ENCODE measurements around the gene PHC2.
A peak's percentile ranks its signal among the peaks of the same experiment; 100 is the strongest.
"Not testable (repeated sequence)": the region's sequence is repeated elsewhere in the genome, so short reads cannot be mapped to it uniquely, and the experiment has no call there.

PHC2 gene

DNA sequence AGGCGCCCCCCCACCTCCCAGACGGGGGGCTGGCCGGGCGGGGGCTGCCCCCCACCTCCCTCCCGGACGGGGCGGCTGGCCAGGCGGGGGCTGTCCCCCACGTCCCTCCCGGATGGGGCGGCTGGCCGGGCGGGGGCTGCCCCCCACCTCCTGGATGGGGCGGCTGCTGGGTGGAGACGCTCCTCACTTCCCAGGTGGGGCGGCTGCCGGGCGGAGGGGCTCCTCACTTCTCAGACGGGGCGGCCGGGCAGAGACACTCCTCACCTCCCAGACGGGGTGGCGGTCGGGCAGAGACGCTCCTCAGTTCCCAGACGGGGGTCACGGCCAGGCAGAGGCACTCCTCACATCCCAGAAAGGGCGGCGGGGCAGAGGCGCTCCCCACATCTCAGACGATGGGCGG is 121.5 kb downstream of the PHC2 start:
- in situ Hi-C loops (cut with MboI; ENCODE audit: low pct_unique_long_range_greater_than_20kb, low sequenced_read_pairs); DNase-seq: not testable (repeated sequence)

- in situ Hi-C loops (cut with MboI; ENCODE audit: low pct_unique_long_range_greater_than_20kb, low sequenced_read_pairs) = no loop called here
Observed at GRCh38 chr1:33307494-33307864, 123.4 kb downstream of the PHC2 start.

GRCh38 chr1:33306653-33307493 is 124.0 kb downstream of the PHC2 start:
- DNase-seq = no peak
- in situ Hi-C loops (cut with MboI; ENCODE audit: low pct_unique_long_range_greater_than_20kb, low sequenced_read_pairs) = no loop called here

More at GRCh38 chr1:33307494-33307864, 123.4 kb downstream of the PHC2 start:
- no peak for DNase-seq

DNA sequence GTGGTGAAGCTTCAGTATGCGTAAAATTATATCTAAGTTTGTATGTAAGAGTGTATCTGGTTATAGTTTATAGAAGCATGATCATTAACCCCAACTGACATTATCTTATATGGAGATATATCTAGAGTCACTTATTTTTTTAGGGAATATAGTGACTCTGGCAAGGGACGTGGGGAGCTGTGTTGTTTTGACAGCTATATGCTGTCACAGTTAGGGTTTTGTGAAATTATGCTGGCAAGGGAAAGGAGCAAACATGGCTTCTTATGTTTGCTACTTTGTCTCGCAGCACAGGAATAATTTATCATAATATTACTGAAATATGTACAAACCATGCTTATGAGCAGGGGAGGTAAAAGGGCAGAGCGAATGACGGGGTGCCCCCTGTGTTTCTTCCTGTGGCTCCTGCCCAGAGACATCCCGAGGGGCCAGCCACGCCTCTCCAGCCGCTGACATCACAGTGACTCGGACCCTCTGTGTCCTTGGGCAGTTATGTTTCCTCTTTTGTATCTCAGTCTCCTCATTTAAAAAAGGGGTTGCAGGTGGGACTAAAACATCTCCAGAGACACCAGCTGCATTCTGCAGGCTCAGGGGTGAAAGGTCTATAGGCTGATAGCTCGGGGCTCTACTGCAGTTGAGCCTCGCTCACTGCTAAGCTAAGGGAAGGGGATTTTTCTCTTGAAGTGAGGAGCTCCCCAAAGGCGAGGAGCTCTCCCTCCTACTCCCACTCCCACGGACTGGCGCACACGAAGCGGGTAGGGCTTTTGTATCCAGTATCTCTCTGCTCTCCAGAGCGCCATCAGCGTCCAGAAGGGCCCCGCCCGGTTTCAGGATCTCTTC is 124.9 kb downstream of the PHC2 start:
- no peak for DNase-seq
- in situ Hi-C loops (cut with MboI; ENCODE audit: low pct_unique_long_range_greater_than_20kb, low sequenced_read_pairs) = no loop called here

- in situ Hi-C loops (cut with MboI; ENCODE audit: low pct_unique_long_range_greater_than_20kb, low sequenced_read_pairs) = no loop called here
- no peak for DNase-seq
Observed at GRCh38 chr1:33305016-33305415, 125.9 kb downstream of the PHC2 start.

DNA sequence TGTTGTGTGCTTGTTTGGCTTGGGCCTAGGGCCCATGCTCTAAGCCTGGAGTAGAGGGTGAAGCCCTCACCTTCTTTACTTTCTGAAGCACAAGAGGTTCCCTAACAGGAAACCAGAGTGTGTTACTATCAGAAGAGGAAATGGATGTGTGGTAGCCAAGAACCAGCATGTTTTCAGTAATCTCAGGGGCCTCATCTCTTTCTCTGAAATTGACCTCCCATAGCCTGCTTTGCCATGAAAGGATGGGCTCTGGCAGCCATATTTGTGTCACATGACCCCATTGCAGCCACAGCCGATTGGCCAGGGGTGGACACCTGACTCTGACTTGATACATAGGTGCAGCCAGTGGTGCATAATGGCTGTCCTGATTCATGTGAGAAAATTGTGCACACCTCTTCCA is 128.6 kb downstream of the PHC2 start:
- peak; percentile 53 for DNase-seq
- in situ Hi-C loops (cut with MboI; ENCODE audit: low pct_unique_long_range_greater_than_20kb, low sequenced_read_pairs) = no loop called here

DNA sequence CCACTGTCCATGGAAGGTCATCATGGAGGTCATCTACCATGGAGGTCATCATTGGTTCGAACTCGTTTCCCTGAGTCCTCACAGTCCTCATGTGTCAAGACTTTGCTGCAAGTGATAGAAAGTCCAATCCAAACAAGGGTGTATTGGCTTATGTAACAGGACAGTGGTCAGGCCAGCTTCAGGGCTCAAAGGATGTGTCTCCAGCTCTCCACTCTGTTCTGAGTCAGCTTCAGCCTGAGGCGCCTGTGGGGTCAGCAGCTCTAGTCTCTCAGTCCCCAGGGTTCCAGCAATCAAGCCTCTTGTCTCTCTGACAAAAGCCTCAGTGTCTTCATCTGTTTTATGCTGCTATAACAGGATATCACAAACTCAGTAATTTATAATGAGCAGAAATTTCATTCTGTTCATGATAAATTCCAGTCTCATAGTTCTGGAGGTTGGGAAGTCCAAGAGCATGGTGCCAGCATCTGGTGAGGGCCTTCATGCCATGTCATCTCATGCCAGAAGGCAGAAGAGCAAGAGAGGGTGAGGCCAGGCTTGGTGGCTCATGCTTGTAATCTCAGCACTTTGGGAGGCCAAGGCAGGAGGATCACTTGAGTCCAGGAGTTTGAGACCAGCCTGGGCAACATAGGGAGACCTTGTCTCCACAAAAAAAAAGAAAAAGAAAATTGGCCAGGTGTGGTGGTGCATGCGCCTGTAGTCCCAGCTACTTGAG is 129.5 kb downstream of the PHC2 start:
- in situ Hi-C loops (cut with MboI; ENCODE audit: low pct_unique_long_range_greater_than_20kb, low sequenced_read_pairs) = no loop called here
- DNase-seq = no peak

GRCh38 chr1:33300673-33301072 is 130.2 kb downstream of the PHC2 start:
- peak; percentile 24 for DNase-seq
- in situ Hi-C loops (cut with MboI; ENCODE audit: low pct_unique_long_range_greater_than_20kb, low sequenced_read_pairs) = no loop called here

- no peak for DNase-seq
- in situ Hi-C loops (cut with MboI; ENCODE audit: low pct_unique_long_range_greater_than_20kb, low sequenced_read_pairs) = no loop called here
Observed at GRCh38 chr1:33299461-33300155, 131.3 kb downstream of the PHC2 start.

- DNase-seq = peak; percentile 82
- in situ Hi-C loops (cut with MboI; ENCODE audit: low pct_unique_long_range_greater_than_20kb, low sequenced_read_pairs) = no loop called here
Observed at GRCh38 chr1:33298623-33299277, 132.1 kb downstream of the PHC2 start.

DNA sequence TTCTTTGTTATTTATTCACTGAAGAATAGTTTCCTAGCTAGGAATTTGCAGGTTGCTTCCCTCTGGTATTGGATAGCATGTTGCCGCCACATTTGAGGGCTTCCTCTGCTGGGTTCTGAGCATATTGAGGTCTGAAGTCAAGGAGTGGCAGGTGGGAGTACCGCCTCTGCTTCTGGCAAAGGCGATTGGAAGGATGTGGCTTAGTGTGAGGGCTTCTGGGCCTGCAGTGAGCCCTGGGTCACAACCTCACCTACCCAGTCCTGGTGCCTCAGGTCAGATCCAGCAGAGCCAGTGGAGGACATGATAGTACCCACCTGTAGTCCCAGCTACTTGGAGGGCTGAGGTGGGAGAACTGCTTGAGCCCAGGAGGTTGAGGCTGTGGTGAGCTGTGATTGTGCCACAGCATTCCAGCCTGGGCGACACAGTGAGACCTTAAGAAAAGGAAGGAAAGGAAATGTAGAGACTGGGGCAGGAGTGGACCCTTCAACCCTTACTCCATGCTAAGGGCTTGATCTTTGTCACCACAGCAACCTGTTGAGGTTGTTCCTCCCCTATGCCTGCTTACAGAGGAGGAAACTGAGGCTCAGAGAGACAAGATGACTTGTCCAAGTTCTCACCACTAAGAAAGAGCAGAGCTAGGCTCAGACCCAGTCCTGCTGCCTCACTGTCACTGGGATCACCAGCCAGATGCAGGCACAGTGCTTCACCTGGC is 132.8 kb downstream of the PHC2 start:
- in situ Hi-C loops (cut with MboI; ENCODE audit: low pct_unique_long_range_greater_than_20kb, low sequenced_read_pairs) = no loop called here
- DNase-seq = no peak

- in situ Hi-C loops (cut with MboI; ENCODE audit: low pct_unique_long_range_greater_than_20kb, low sequenced_read_pairs) = no loop called here
- DNase-seq = no peak
Observed at GRCh38 chr1:33296824-33297223, 134.1 kb downstream of the PHC2 start.

DNA sequence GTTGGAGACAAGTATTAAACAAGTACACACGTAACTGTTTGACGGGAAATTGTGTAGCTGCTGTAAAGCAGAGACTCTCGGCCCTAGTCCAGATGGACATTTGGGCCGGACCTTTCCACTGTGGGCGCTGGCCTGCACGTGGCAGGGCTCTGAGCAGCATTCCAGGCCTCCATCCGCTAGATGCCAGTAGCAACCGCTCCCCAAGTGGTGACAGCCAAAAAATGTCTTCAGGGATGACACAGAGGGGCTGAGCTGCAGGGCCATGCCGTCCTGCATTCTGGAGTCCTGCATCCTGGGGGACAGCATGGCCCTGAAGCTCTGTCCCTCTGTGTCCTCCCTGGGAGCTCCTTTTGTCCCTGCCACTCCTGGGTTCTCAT is 134.8 kb downstream of the PHC2 start:
- in situ Hi-C loops (cut with MboI; ENCODE audit: low pct_unique_long_range_greater_than_20kb, low sequenced_read_pairs) = no loop called here
- DNase-seq = no peak

GRCh38 chr1:33295450-33296081 is 135.3 kb downstream of the PHC2 start:
- in situ Hi-C loops (cut with MboI; ENCODE audit: low pct_unique_long_range_greater_than_20kb, low sequenced_read_pairs) = no loop called here
- peak; percentile 77 for DNase-seq

GRCh38 chr1:33295023-33295422 is 135.9 kb downstream of the PHC2 start:
- in situ Hi-C loops (cut with MboI; ENCODE audit: low pct_unique_long_range_greater_than_20kb, low sequenced_read_pairs) = no loop called here
- no peak for DNase-seq

- no peak for DNase-seq
- in situ Hi-C loops (cut with MboI; ENCODE audit: low pct_unique_long_range_greater_than_20kb, low sequenced_read_pairs) = no loop called here
Observed at GRCh38 chr1:33294071-33295010, 136.6 kb downstream of the PHC2 start.

Measured in KBM-7 (cell line).